Naive B cell (primary cell): Measurements from ENCODE around the gene UBTFL1. TPM values are rescaled to one million over a fixed set of nuclear protein-coding genes. Genes with fewer than 3 reads are reported as not detected.
A peak's percentile ranks its signal among the peaks of the same experiment; 100 is the strongest.

Experiments
- ATAC-seq, 2 donors: fragments of 150-1000 bp; cut with Tn5 transposase; 2 replicates each; pipeline ENCODE4 v1.10.0; 2021; ENCODE audit warnings: low read depth in 2 of 2, mild to moderate bottlenecking in 2 of 2, moderate library complexity in 2 of 2
- DNase-seq: peaks from one replicate; pipeline ENCODE4 v3.0.0; 2022
- H3K27ac Mint-ChIP-seq, 6 donors: one replicate each; pipeline ENCODE4 v1.8.0; 2020 to 2022; ENCODE audit warnings: mild to moderate bottlenecking in 6 of 6, mixed read lengths in 6 of 6, moderate library complexity in 5 of 6, inconsistent platforms in 2 of 6
- H3K27me3 Mint-ChIP-seq, 3 donors: one replicate each; pipeline ENCODE4 v1.8.0; 2021 to 2022; ENCODE audit warnings: mixed read lengths in 3 of 3, mild to moderate bottlenecking in 1 of 3
- H3K36me3 Mint-ChIP-seq, 2 donors: one replicate each; pipeline ENCODE4 v1.8.0; 2020 to 2022; ENCODE audit warnings: mixed read lengths in 2 of 2, inconsistent platforms in 1 of 2, mild to moderate bottlenecking in 1 of 2
- H3K4me1 Mint-ChIP-seq, 3 donors: one replicate each; pipeline ENCODE4 v1.8.0; 2020 to 2022; ENCODE audit warnings: mixed read lengths in 3 of 3, inconsistent platforms in 1 of 3, mild to moderate bottlenecking in 1 of 3, moderate library complexity in 1 of 3
- H3K4me3 Mint-ChIP-seq, 8 donors: one replicate each; pipeline ENCODE4 v1.8.0; 2020 to 2022; ENCODE audit warnings: mild to moderate bottlenecking in 8 of 8, mixed read lengths in 8 of 8, moderate library complexity in 8 of 8, inconsistent platforms in 2 of 8
- H3K9me3 Mint-ChIP-seq, 7 donors: one replicate each; pipeline ENCODE4 v1.8.0; 2020 to 2022; ENCODE audit warnings: mixed read lengths in 7 of 7, mild to moderate bottlenecking in 5 of 7, inconsistent platforms in 2 of 7, moderate library complexity in 1 of 7
- polyA plus RNA-seq, 6 donors: library from polyadenylated mRNA; unstranded; fragments of 300-500 nt; fragmentation: Illumina TruSeq; gene quantifications; one replicate each; pipeline ENCODE4 v1.2.3, GENCODE V29; 2021; ENCODE audit warnings: low read depth in 6 of 6

The UBTFL1 gene
- polyA plus RNA-seq, 6 donors from 2014 or later, result not detected

GRCh38 chr11:90134478-90135003, 48.8 kb downstream of the UBTFL1 start, which contains the start of gene NAALAD2:
TSS of gene NAALAD2 (plus strand) at chr11:90134663. CDS start at chr11:90134759, 96 bp downstream.
- Mint-ChIP-seq H3K4me3 (peak within 1 kb of the TSS in 6 of 8 donors; percentile 1 to 63 (median 40)), H3K36me3 (peaks cover 0 to 9% of the 10 kb centered on the region in 2 donors), H3K27me3 (peaks cover 41 to 51% (median 49%) of the 10 kb centered on the region in 3 donors), H3K27ac (no peak within 1 kb of the TSS), H3K9me3 (peaks cover 0 to 11% (median 0%) of the 10 kb centered on the region in 7 donors), H3K4me1 (peaks cover 4 to 20% (median 11%) of the 10 kb centered on the region in 3 donors)
- DNase-seq (no peak), ATAC-seq (no peak)

GRCh38 chr11:90135016-90135415, 49.3 kb downstream of the UBTFL1 start:
- H3K36me3 Mint-ChIP-seq, result peaks cover 0 to 9% of the 10 kb centered on the region in 2 donors
- no peak for ATAC-seq
- H3K27ac Mint-ChIP-seq, result no peak overlapping the region
- peaks cover 0 to 11% (median 0%) of the 10 kb centered on the region in 7 donors for H3K9me3 Mint-ChIP-seq
- H3K27me3 Mint-ChIP-seq, result peaks cover 41 to 48% (median 48%) of the 10 kb centered on the region in 3 donors
- H3K4me1 Mint-ChIP-seq, result peaks cover 4 to 20% (median 11%) of the 10 kb centered on the region in 3 donors
- no peak for DNase-seq
- peak overlapping the region in 3 of 8 donors; percentile 17 to 63 (median 52) for H3K4me3 Mint-ChIP-seq

Other genes starting within 250 kb of the UBTFL1 start
- not detected for gene TRIM64B, start 207.5 kb upstream of the UBTFL1 start, polyA plus RNA-seq
- gene TRIM49D1, start 163.7 kb upstream of the UBTFL1 start, polyA plus RNA-seq, result not detected
- not detected for gene TRIM49D2, start 161.9 kb upstream of the UBTFL1 start, polyA plus RNA-seq
- gene TRIM64, start 119.9 kb upstream of the UBTFL1 start, polyA plus RNA-seq, result not detected
- not detected for gene TRIM49C, start 54.8 kb upstream of the UBTFL1 start, polyA plus RNA-seq
- under 1 TPM in 3 of 6 donors, not detected in 3; 0.08 to 0.12 (median 0.10) TPM for gene NAALAD2, start 48.7 kb downstream of the UBTFL1 start, polyA plus RNA-seq
- 10 to 100 TPM; 19.1 to 35.2 (median 20.6) TPM for gene CHORDC1, start 137.1 kb downstream of the UBTFL1 start, polyA plus RNA-seq